ENCODE results near the gene ZBTB25.

- TF ChIP-seq POLR2AphosphoS5 (IDR thresholded peaks at IDR 0.05; ENCODE audit: low read depth, low read length) (no peak), POLR2A (IDR thresholded peaks at IDR 0.05; ENCODE audit: low read depth, low read length) (no peak)
Observed at GRCh38 chr14:64465191-64465822, 38.3 kb downstream of the ZBTB25 start, which contains the start of gene AKAP5.
